GM19397 (cell line): ENCODE results near the gene RNF214.
"Not testable (repeated sequence)": the region's sequence is repeated elsewhere in the genome, so short reads cannot be mapped to it uniquely, and the experiment has no call there.

ENCODE experiments used
- ATAC-seq: cut with Tn5 transposase; IDR thresholded peaks from one replicate; pipeline ENCODE4 v1.9.1; 2021; ENCODE audit warnings: mild to moderate bottlenecking, moderate library complexity; ENCODE audit not compliant: unreplicated experiment

Gene RNF214

GRCh38 chr11:117313091-117313490 is 80.6 kb downstream of the RNF214 start:
- no peak for ATAC-seq

- ATAC-seq, result no peak
Observed at GRCh38 chr11:117313828-117314768, 81.6 kb downstream of the RNF214 start.

- no peak for ATAC-seq
Observed at GRCh38 chr11:117314840-117315239, 82.4 kb downstream of the RNF214 start.

- ATAC-seq, result no peak
Observed at GRCh38 chr11:117315285-117316196, 83.1 kb downstream of the RNF214 start.

GRCh38 chr11:117316197-117316961 is 83.9 kb downstream of the RNF214 start, which contains the start of gene BACE1:
BACE1 (minus strand) TSS chr11:117316256; CDS start chr11:117315795, 461 bp downstream.
- no peak for ATAC-seq

- ATAC-seq, result no peak
Observed at GRCh38 chr11:117318738-117319137, 86.3 kb downstream of the RNF214 start.

GRCh38 chr11:117319214-117319840 is 86.9 kb downstream of the RNF214 start:
- ATAC-seq, result no peak

GRCh38 chr11:117327255-117327566 is 94.7 kb downstream of the RNF214 start:
- ATAC-seq, result not testable (repeated sequence)

GRCh38 chr11:117327567-117328374 is 95.3 kb downstream of the RNF214 start, which contains the start of gene CEP164:
CEP164 (plus strand) TSS chr11:117327854; CDS start chr11:117338587, 10,733 bp downstream.
- ATAC-seq, result peak; percentile 96

- peak; percentile 1 for ATAC-seq
Observed at GRCh38 chr11:117328375-117329010, 96.0 kb downstream of the RNF214 start.

- ATAC-seq, result no peak
Observed at GRCh38 chr11:117332843-117333242, 100.4 kb downstream of the RNF214 start.

- no peak for ATAC-seq
Observed at GRCh38 chr11:117333917-117334316, 101.4 kb downstream of the RNF214 start.

GRCh38 chr11:117334896-117335295 is 102.4 kb downstream of the RNF214 start:
- ATAC-seq, result no peak

- no peak for ATAC-seq
Observed at GRCh38 chr11:117335399-117335798, 102.9 kb downstream of the RNF214 start.
